H7 (cell line): ENCODE results near the gene PI4K2A. TPM values are rescaled to one million over a fixed set of nuclear protein-coding genes. Genes with fewer than 3 reads are reported as not detected.
A peak's percentile ranks its signal among the peaks of the same experiment; 100 is the strongest.

ENCODE experiments used
- DNase-seq: peaks from one replicate; pipeline ENCODE4 v3.0.0; 2012
- H3K27me3 ChIP-seq: 2 replicates; pipeline ENCODE4 v1.6.0; 2011; ENCODE audit warnings: mild to moderate bottlenecking, low read length; ENCODE audit not compliant: control insufficient read depth, insufficient read depth
- H3K36me3 ChIP-seq: replicated peaks from 2 replicates; pipeline ENCODE4 v1.5.1; 2011; ENCODE audit warnings: low read length; ENCODE audit not compliant: control insufficient read depth, insufficient read depth
- H3K4me3 ChIP-seq: 2 replicates; pipeline ENCODE4 v1.5.1; 2011; ENCODE audit warnings: low read depth, mild to moderate bottlenecking, control low read depth, low read length, moderate library complexity; ENCODE audit not compliant: insufficient read depth
- total RNA-seq: library from RNA; depleted of rRNA; stranded (reverse); fragments of >200 nt; shearing (Covaris generic); gene quantifications from 2 replicates; pipeline ENCODE4 v1.2.3, GENCODE V29; 2014; rRNA removed

The PI4K2A gene
- total RNA-seq, 1 experiment from 2014 or later = 19.6 TPM

- no peaks in the 10 kb centered on the region for H3K36me3 ChIP-seq
- peak overlapping the region; percentile 89 for H3K4me3 ChIP-seq
- no peaks in the 10 kb centered on the region for H3K27me3 ChIP-seq
- DNase-seq = peak; percentile 87
Measured at GRCh38 chr10:97714401-97715258, 74.2 kb downstream of the PI4K2A start.

- no peaks in the 10 kb centered on the region for H3K27me3 ChIP-seq
- peak overlapping the region; percentile 89 for H3K4me3 ChIP-seq
- no peaks in the 10 kb centered on the region for H3K36me3 ChIP-seq
- DNase-seq = peak; percentile 69
Measured at GRCh38 chr10:97715259-97715874, 74.9 kb downstream of the PI4K2A start.

GRCh38 chr10:97717627-97718026, 77.2 kb downstream of the PI4K2A start:
- no peak overlapping the region for H3K4me3 ChIP-seq
- H3K27me3 ChIP-seq = no peaks in the 10 kb centered on the region
- H3K36me3 ChIP-seq = no peaks in the 10 kb centered on the region
- peak; percentile 8 for DNase-seq

GRCh38 chr10:97718178-97718577, 77.7 kb downstream of the PI4K2A start:
- Histone ChIP-seq H3K27me3 (no peaks in the 10 kb centered on the region), H3K4me3 (no peak overlapping the region), H3K36me3 (no peaks in the 10 kb centered on the region)
- DNase-seq = peak; percentile 18

GRCh38 chr10:97718659-97719142, 78.2 kb downstream of the PI4K2A start:
- no peaks in the 10 kb centered on the region for H3K36me3 ChIP-seq
- no peak overlapping the region for H3K4me3 ChIP-seq
- peak; percentile 36 for DNase-seq
- H3K27me3 ChIP-seq = no peaks in the 10 kb centered on the region

- DNase-seq = peak; percentile 36
- H3K4me3 ChIP-seq = no peak overlapping the region
- H3K27me3 ChIP-seq = no peaks in the 10 kb centered on the region
Measured at GRCh38 chr10:97719602-97720001, 79.1 kb downstream of the PI4K2A start.

GRCh38 chr10:97721871-97722780, 81.7 kb downstream of the PI4K2A start:
- Histone ChIP-seq H3K4me3 (no peak overlapping the region), H3K27me3 (no peaks in the 10 kb centered on the region), H3K36me3 (no peaks in the 10 kb centered on the region)
- no peak for DNase-seq

More at GRCh38 chr10:97719602-97720001, 79.1 kb downstream of the PI4K2A start:
- H3K36me3 ChIP-seq = no peaks in the 10 kb centered on the region

- H3K4me3 ChIP-seq = no peak overlapping the region
- no peaks in the 10 kb centered on the region for H3K36me3 ChIP-seq
- DNase-seq = peak; percentile 16
- no peaks in the 10 kb centered on the region for H3K27me3 ChIP-seq
Measured at GRCh38 chr10:97723001-97723400, 82.5 kb downstream of the PI4K2A start.

GRCh38 chr10:97724341-97724941, 84.0 kb downstream of the PI4K2A start:
- Histone ChIP-seq H3K4me3 (no peak overlapping the region), H3K27me3 (no peaks in the 10 kb centered on the region), H3K36me3 (no peaks in the 10 kb centered on the region)
- no peak for DNase-seq

Other genes starting within 250 kb of the PI4K2A start
- gene RRP12, start 239.3 kb upstream of the PI4K2A start, total RNA-seq = 41.7 and 47.4 TPM in 2 replicates
- gene PGAM1, start 214.5 kb upstream of the PI4K2A start, total RNA-seq = 1,178 and 1,380 TPM in 2 replicates
- gene EXOSC1, start 194.7 kb upstream of the PI4K2A start, total RNA-seq = 71.8 and 84.5 TPM in 2 replicates
- 36.0 and 47.6 TPM in 2 replicates for gene ZDHHC16, start 194.5 kb upstream of the PI4K2A start, total RNA-seq
- 177 and 188 TPM in 2 replicates for gene MMS19, start 142.2 kb upstream of the PI4K2A start, total RNA-seq
- gene UBTD1, start 141.7 kb upstream of the PI4K2A start, total RNA-seq = 30.2 and 33.4 TPM in 2 replicates
- gene ANKRD2, start 67.9 kb upstream of the PI4K2A start, total RNA-seq = not detected in 2 replicates
- gene HOGA1, start 56.3 kb upstream of the PI4K2A start, total RNA-seq = 0.37 TPM in 1 of 2 replicates, not detected in the other
- not detected in 2 replicates for gene C10orf62, start 51.0 kb upstream of the PI4K2A start, total RNA-seq
- 12.0 and 13.7 TPM in 2 replicates for gene MORN4, start 7.2 kb upstream of the PI4K2A start, total RNA-seq
- gene AVPI1, start 46.6 kb downstream of the PI4K2A start, total RNA-seq = 10.6 and 13.6 TPM in 2 replicates
- gene MARVELD1, start 73.1 kb downstream of the PI4K2A start, total RNA-seq = 18.7 and 21.2 TPM in 2 replicates
- 19.2 and 21.8 TPM in 2 replicates for gene ZFYVE27, start 96.5 kb downstream of the PI4K2A start, total RNA-seq
- 1.9 and 2.3 TPM in 2 replicates for gene SFRP5, start 131.3 kb downstream of the PI4K2A start, total RNA-seq
- 0.04 TPM in 1 of 2 replicates, not detected in the other for gene GOLGA7B, start 209.2 kb downstream of the PI4K2A start, total RNA-seq